ENCODE results near the gene PARVB. TPM values are rescaled to one million over a fixed set of nuclear protein-coding genes. Genes with fewer than 3 reads are reported as not detected.

Gene PARVB
- total and polyA plus RNA-seq, 9 of the 15 experiments (the other 6 are each of a cell fraction or from before 2014, with no cell fraction given) = 1.1 to 59.2 (median 29.2) TPM

DNA sequence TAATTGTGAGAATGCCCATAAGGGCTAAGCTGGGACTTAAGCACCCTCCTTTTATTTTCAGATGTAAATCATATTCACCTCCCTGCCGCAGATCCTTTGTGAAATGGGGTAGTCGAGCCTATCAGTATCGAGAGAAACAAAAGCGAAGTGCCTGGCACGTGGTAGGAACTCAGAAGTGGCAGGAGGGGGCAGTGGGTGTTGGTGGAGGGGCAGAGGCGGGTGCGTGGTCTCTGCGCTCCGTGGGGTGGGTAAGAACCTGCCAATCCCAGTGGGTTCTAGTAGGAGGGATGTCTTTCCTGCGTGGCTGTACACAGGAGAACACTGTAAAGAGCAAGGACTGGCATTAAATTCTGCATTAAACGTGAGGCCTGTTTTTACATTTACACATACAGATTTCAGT, 21.8 kb upstream of the PARVB start:
- H3K9me3 ChIP-seq (replicated peaks; ENCODE audit: control insufficient read depth, insufficient read depth, low read depth, low read length) = no peaks in the 10 kb centered on the region
- DNase-seq (ENCODE audit: extremely low read depth in 1 of 4, low spot score in 3 of 4) (no peak), FAIRE-seq (no peak), ATAC-seq (no peak)
- H3K4me3 ChIP-seq = no peak overlapping the region
- H3K9ac ChIP-seq (ENCODE audit: insufficient read depth in 1 of 2, low read depth in 2 of 2, low read length in 2 of 2) = no peak overlapping the region
- H3K79me2 ChIP-seq (ENCODE audit: control insufficient read depth, insufficient read depth, low read length) = no peaks in the 10 kb centered on the region
- intact Hi-C loops (cut with micrococcal nuclease) (no loop called here), in situ Hi-C loops (cut with MboI) (loop anchor here (10.0 kb wide), 1 partner anchor 622 kb away; no protein-coding TSS in a partner anchor)
- H3K9me1 ChIP-seq (ENCODE audit: control insufficient read depth, insufficient read depth, low read length) = no peaks in the 10 kb centered on the region
- ChIA-PET CTCF (ENCODE audit: low intra/inter-chr PET ratio) (no interaction called here), POLR2A (interaction anchor here (0.6 to 0.9 kb wide), 4 partner anchors 9 to 722 kb away, joined by 3 to 4 read pairs (median 4); no protein-coding TSS in a partner anchor)
- H3K4me1 ChIP-seq (replicated peaks in 1 of 2; ENCODE audit: control insufficient read depth in 2 of 2, insufficient read depth in 2 of 2, low read length in 2 of 2) = peaks cover 7% of the 10 kb centered on the region in 2 experiments; a peak in 4 of 5 replicates
- peaks cover 12% of the 10 kb centered on the region; the same call in 1 of the 3 replicates for H3K36me3 ChIP-seq (ENCODE audit: control insufficient read depth, insufficient read depth, low read length)
- no peaks in the 10 kb centered on the region for H4K20me1 ChIP-seq (replicated peaks; ENCODE audit: control insufficient read depth, insufficient read depth, low read length)
- no peak overlapping the region for H3K27ac ChIP-seq (ENCODE audit: extremely low read depth, low read depth, low read length)
- H2AFZ ChIP-seq (ENCODE audit: low read depth, low read length) = no peak overlapping the region
- no TSS peak for BruUV-seq (replicated peaks)
- TF ChIP-seq TAL1 (IDR thresholded peaks at IDR 0.05) = no peak
- no peak for TF ChIP-seq ZKSCAN8 (CRISPR knock-in tag; IDR thresholded peaks at IDR 0.05)
- no peak for TF ChIP-seq ZNF121 (CRISPR knock-in tag; conservative IDR thresholded peaks at IDR 0.05)
- no peak for TF ChIP-seq TCF3 (CRISPR knock-in tag; IDR thresholded peaks at IDR 0.05)
- no peak for TF ChIP-seq ASH1L (IDR thresholded peaks at IDR 0.05; ENCODE audit: borderline replicate concordance, low read depth, partially characterized antibody)
- no peak for TF ChIP-seq FOSL1 (tag; conservative IDR thresholded peaks at IDR 0.05)
- TF ChIP-seq ZC3H4 (CRISPR knock-in tag; IDR thresholded peaks at IDR 0.05; ENCODE audit: borderline replicate concordance) = no peak
- no peak for TF ChIP-seq ZNF253 (CRISPR knock-in tag; conservative IDR thresholded peaks at IDR 0.05)
- no peak for TF ChIP-seq ERF (CRISPR knock-in tag; IDR thresholded peaks at IDR 0.05)
- TF ChIP-seq, protein P1, sequence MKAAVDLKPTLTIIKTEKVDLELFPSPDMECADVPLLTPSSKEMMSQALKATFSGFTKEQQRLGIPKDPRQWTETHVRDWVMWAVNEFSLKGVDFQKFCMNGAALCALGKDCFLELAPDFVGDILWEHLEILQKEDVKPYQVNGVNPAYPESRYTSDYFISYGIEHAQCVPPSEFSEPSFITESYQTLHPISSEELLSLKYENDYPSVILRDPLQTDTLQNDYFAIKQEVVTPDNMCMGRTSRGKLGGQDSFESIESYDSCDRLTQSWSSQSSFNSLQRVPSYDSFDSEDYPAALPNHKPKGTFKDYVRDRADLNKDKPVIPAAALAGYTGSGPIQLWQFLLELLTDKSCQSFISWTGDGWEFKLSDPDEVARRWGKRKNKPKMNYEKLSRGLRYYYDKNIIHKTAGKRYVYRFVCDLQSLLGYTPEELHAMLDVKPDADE (conservative IDR thresholded peaks at IDR 0.05; ENCODE audit: control insufficient read depth, low read depth, low read length) = no peak
- no peak for TF ChIP-seq ETS2 (tag; IDR thresholded peaks at IDR 0.05; ENCODE audit: borderline replicate concordance, poor library complexity, severe bottlenecking)
- no peak for TF ChIP-seq MEF2D (tag; conservative IDR thresholded peaks at IDR 0.05; ENCODE audit: low read depth)
- TF ChIP-seq ZNF384 (IDR thresholded peaks at IDR 0.05; ENCODE audit: low read depth, low read length) = no peak
- TF ChIP-seq TOE1 (IDR thresholded peaks at IDR 0.05; ENCODE audit: borderline replicate concordance) = no peak
- no peak for TF ChIP-seq TOE1 (CRISPR knock-in tag; IDR thresholded peaks at IDR 0.05; ENCODE audit: borderline replicate concordance, low read depth)
- TF ChIP-seq NR1H2 (CRISPR knock-in tag; IDR thresholded peaks at IDR 0.05) = no peak
- H3K4me2 ChIP-seq (ENCODE audit: insufficient read depth, low read length) = no peak overlapping the region
- H3K27me3 ChIP-seq (ENCODE audit: control insufficient read depth in 2 of 2, insufficient read depth in 2 of 2, low read length in 2 of 2) = no peaks in the 10 kb centered on the region
- 81% methylated on average over 7 of the region's 11 CpGs for WGBS (ENCODE audit: insufficient coverage, low coverage, missing lambda C conversion rate)
